Astrocyte of the cerebellum (primary cell): ENCODE measurements around the gene KIRREL3.

Experiments used
- DNase-seq: peaks from one replicate; pipeline ENCODE4 v3.0.0-alpha.2; 2011; ENCODE audit warnings: low read depth
- H3K4me3 ChIP-seq: 2 replicates; pipeline ENCODE4 v1.5.1; 2011; ENCODE audit warnings: mild to moderate bottlenecking, low read depth, low read length, moderate library complexity
- in situ Hi-C: cut with HindIII; loops from 2 replicates; pipeline ENCODE4 v1.10.0; 2017; ENCODE audit warnings: low sequenced_read_pairs
- TF ChIP-seq, protein P1 (sequence below): IDR thresholded peaks from 2 replicates; pipeline ENCODE4 v1.5.1; 2012; ENCODE audit warnings: low read length, low read depth, moderate library complexity, mild to moderate bottlenecking; ENCODE audit errors: missing control alignments

KIRREL3 gene

DNA sequence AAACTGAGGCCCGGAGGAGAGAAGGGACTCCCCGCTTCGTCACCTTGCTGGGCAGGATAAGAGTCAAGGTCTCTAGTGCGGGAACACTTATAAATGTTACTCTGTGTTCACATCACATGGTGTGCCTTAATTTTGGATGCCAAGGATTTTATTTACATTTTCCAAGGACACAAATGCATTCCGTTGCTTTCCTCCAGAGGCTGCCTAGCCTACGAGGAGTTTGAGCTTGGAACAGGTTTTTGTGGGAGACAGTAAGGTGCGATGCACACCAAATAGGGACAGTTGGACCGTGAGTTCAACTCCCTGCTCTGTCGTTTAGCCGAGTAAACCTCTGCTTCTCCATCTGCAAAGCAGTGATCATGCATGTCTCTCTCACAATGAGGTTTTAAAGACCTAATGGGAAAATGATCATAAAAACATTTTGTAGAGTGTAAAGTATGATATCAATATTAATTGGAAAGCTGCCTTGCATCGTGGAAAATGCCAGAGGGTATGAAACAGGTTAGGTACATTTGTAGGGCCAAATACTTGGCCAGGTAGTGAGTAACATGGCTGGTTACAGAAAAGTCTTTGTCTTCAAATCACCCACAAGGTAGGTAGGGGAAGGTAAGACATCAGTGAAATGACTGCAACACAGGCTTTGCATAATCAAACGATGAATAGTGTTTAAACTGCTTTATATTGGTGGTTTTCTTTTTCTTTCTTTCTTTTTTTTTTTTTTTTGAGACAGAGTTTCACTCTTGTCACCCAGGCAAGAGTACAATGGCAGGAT, 583.3 kb downstream of the KIRREL3 start:
- peak overlapping the region; percentile 45 for H3K4me3 ChIP-seq
- in situ Hi-C loops: no loop called here
- TF ChIP-seq, protein P1, sequence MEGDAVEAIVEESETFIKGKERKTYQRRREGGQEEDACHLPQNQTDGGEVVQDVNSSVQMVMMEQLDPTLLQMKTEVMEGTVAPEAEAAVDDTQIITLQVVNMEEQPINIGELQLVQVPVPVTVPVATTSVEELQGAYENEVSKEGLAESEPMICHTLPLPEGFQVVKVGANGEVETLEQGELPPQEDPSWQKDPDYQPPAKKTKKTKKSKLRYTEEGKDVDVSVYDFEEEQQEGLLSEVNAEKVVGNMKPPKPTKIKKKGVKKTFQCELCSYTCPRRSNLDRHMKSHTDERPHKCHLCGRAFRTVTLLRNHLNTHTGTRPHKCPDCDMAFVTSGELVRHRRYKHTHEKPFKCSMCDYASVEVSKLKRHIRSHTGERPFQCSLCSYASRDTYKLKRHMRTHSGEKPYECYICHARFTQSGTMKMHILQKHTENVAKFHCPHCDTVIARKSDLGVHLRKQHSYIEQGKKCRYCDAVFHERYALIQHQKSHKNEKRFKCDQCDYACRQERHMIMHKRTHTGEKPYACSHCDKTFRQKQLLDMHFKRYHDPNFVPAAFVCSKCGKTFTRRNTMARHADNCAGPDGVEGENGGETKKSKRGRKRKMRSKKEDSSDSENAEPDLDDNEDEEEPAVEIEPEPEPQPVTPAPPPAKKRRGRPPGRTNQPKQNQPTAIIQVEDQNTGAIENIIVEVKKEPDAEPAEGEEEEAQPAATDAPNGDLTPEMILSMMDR: no peak
- DNase-seq: no peak

DNA sequence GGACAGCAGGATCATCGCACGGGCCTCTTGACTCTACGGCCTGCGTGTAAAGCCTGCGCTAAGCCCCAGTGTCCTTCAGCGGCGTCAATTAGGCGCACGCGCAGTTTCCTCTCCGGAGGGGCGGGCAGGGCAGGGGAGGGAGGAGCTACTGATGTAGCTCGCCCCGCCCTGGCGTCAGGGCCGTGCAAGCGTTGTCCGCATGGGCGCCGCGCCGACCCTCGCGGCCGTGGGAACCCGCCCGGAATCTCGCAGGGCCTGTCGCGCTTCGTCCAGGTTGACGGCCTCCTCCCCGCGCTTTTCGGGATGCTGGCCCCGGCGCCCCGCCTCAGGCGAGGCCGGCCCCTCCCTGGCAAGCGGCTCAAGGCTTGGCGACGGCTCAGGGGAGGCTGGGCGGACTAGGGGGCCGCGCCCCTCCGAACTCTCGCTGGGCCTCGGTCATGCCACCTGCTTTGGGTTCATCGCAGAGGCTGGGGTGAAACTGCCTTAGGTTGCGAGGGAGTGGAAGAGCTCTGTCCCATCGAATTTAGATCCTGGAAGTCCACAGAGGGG, 584.0 kb downstream of the KIRREL3 start:
- H3K4me3 ChIP-seq: peak overlapping the region; percentile 45
- TF ChIP-seq, protein P1: no peak
- in situ Hi-C loops: no loop called here
- peak; percentile 34 for DNase-seq

- in situ Hi-C loops: no loop called here
- H3K4me3 ChIP-seq: no peak overlapping the region
- TF ChIP-seq, protein P1: no peak
- no peak for DNase-seq
These were observed 584.7 kb downstream of the KIRREL3 start for GRCh38 chr11:126415669-126416420.

GRCh38 chr11:126415128-126415527, 585.4 kb downstream of the KIRREL3 start:
- DNase-seq: peak; percentile 18
- TF ChIP-seq, protein P1: no peak
- in situ Hi-C loops: no loop called here
- no peak overlapping the region for H3K4me3 ChIP-seq

- no peak overlapping the region for H3K4me3 ChIP-seq
- in situ Hi-C loops: no loop called here
- TF ChIP-seq, protein P1: no peak
- DNase-seq: no peak
These were observed 586.0 kb downstream of the KIRREL3 start for GRCh38 chr11:126414615-126415014.

DNA sequence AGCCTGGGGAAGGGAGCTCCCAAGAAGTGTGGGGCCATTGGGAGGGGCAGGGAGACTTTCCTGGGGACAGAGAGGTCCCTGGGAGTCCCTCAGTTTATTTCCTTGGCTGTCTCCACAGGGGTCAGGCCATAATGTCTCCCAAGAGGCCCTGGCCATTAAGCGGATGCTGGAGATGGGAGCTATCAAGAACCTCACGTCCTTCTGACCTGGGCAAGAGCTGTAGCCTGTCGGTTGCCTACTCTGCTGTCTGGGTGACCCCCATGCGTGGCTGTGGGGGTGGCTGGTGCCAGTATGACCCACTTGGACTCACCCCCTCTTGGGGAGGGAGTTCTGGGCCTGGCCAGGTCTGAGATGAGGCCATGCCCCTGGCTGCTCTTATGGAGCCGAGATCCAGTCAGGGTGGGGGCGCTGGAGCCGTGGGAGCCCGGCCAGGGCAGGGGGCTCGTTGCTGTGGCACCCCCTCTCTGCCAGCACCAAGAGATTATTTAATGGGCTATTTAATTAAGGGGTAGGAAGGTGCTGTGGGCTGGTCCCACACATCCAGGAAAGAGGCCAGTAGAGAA, 586.6 kb downstream of the KIRREL3 start:
- TF ChIP-seq, protein P1: no peak
- no peak overlapping the region for H3K4me3 ChIP-seq
- in situ Hi-C loops: no loop called here
- no peak for DNase-seq
